H9 (cell line): ENCODE data around the gene CCDC102A. TPM values are rescaled to one million over a fixed set of nuclear protein-coding genes. Genes with fewer than 3 reads are reported as not detected.

Experiments used
- DNase-seq: peaks from one replicate; pipeline ENCODE4 v3.0.0-alpha.2; 2017
- H2AFZ ChIP-seq: one replicate; pipeline ENCODE4 v1.6.1; 2013; ENCODE audit warnings: mild to moderate bottlenecking, low read length, control low read depth, moderate library complexity
- H2AK5ac ChIP-seq: 2 replicates; pipeline ENCODE4 v1.6.1; 2013; ENCODE audit warnings: low read length, control low read depth, mixed read lengths; ENCODE audit not compliant: insufficient read length
- H2BK120ac ChIP-seq: one replicate; pipeline ENCODE4 v1.6.1; 2013; ENCODE audit warnings: low read depth, mild to moderate bottlenecking, low read length, control low read depth, inconsistent platforms; ENCODE audit not compliant: poor library complexity, severe bottlenecking
- H2BK12ac ChIP-seq: 2 replicates; pipeline ENCODE4 v1.6.1; 2013; ENCODE audit warnings: low read length, control low read depth, mixed read lengths, low read depth; ENCODE audit not compliant: insufficient read length
- H2BK15ac ChIP-seq: 2 replicates; pipeline ENCODE4 v1.6.1; 2013; ENCODE audit warnings: low read depth, low read length, control low read depth
- H2BK20ac ChIP-seq: one replicate; pipeline ENCODE4 v1.6.1; 2013; ENCODE audit warnings: low read depth, mild to moderate bottlenecking, low read length, control low read depth, inconsistent platforms; ENCODE audit not compliant: poor library complexity, severe bottlenecking
- H2BK5ac ChIP-seq: 2 replicates; pipeline ENCODE4 v1.6.1; 2013; ENCODE audit warnings: low read length, control low read depth, mixed read lengths; ENCODE audit not compliant: insufficient read length
- H3K14ac ChIP-seq: 2 replicates; pipeline ENCODE4 v1.6.1; 2013; ENCODE audit warnings: low read length, control low read depth; ENCODE audit not compliant: insufficient read depth
- H3K18ac ChIP-seq: 2 replicates; pipeline ENCODE4 v1.6.1; 2013; ENCODE audit warnings: low read depth, mild to moderate bottlenecking, mixed read lengths, low read length, control low read depth; ENCODE audit not compliant: insufficient read length
- H3K23ac ChIP-seq: 2 replicates; pipeline ENCODE4 v1.6.1; 2013; ENCODE audit warnings: low read length, control low read depth, mixed read lengths, low read depth; ENCODE audit not compliant: insufficient read length
- H3K23me2 ChIP-seq: 2 replicates; pipeline ENCODE4 v1.6.1; 2013; ENCODE audit warnings: low read depth, mild to moderate bottlenecking, mixed read lengths, low read length, control low read depth; ENCODE audit not compliant: insufficient read length, poor library complexity, severe bottlenecking
- H3K27ac ChIP-seq: 2 replicates; pipeline ENCODE4 v1.5.1; 2013; ENCODE audit warnings: low read length, control low read depth, mixed read lengths, low read depth; ENCODE audit not compliant: insufficient read length
- H3K27me3 ChIP-seq: 2 replicates; pipeline ENCODE4 v1.6.1; 2013; ENCODE audit warnings: low read length, control low read depth, inconsistent platforms; ENCODE audit not compliant: insufficient read depth
- H3K4ac ChIP-seq: 2 replicates; pipeline ENCODE4 v1.6.1; 2013; ENCODE audit warnings: low read depth, mild to moderate bottlenecking, control low read depth, inconsistent platforms, low read length, moderate library complexity
- H3K4me1 ChIP-seq: 2 replicates; pipeline ENCODE4 v1.6.1; 2013; ENCODE audit warnings: low read length, control low read depth, inconsistent platforms; ENCODE audit not compliant: insufficient read depth
- H3K4me2 ChIP-seq: 2 replicates; pipeline ENCODE4 v1.6.1; 2013; ENCODE audit warnings: low read length, control low read depth, mixed read lengths; ENCODE audit not compliant: insufficient read length, insufficient read depth
- H3K56ac ChIP-seq: 2 replicates; pipeline ENCODE4 v1.6.1; 2013; ENCODE audit warnings: low read depth, mild to moderate bottlenecking, mixed read lengths, low read length, control low read depth; ENCODE audit not compliant: insufficient read length
- H3K79me1 ChIP-seq: 2 replicates; pipeline ENCODE4 v1.6.1; 2013; ENCODE audit warnings: low read depth, mild to moderate bottlenecking, moderate library complexity, low read length, control low read depth, inconsistent platforms; ENCODE audit not compliant: insufficient read depth, poor library complexity, severe bottlenecking
- H3K79me2 ChIP-seq: 2 replicates; pipeline ENCODE4 v1.6.1; 2013; ENCODE audit warnings: low read length, control low read depth, inconsistent platforms; ENCODE audit not compliant: insufficient read depth
- H3K9ac ChIP-seq: 2 replicates; pipeline ENCODE4 v1.6.1; 2013; ENCODE audit warnings: low read length, control low read depth, mixed read lengths; ENCODE audit not compliant: insufficient read length; ENCODE audit errors: extremely low read depth
- H3K9me3 ChIP-seq: one replicate; pipeline ENCODE4 v1.6.1; 2013; ENCODE audit warnings: low read depth, low read length, inconsistent platforms; ENCODE audit not compliant: control insufficient read depth
- H3T11ph ChIP-seq: one replicate; pipeline ENCODE4 v1.6.1; 2013; ENCODE audit warnings: mild to moderate bottlenecking, low read length, control low read depth, inconsistent platforms
- H4K20me1 ChIP-seq: one replicate; pipeline ENCODE4 v1.6.1; 2013; ENCODE audit not compliant: control insufficient read depth, insufficient read length, insufficient read depth
- H4K5ac ChIP-seq: 2 replicates; pipeline ENCODE4 v1.6.1; 2013; ENCODE audit warnings: low read depth, mild to moderate bottlenecking, mixed read lengths, low read length, control low read depth; ENCODE audit not compliant: insufficient read length
- H4K8ac ChIP-seq: replicated peaks from 2 replicates; pipeline ENCODE4 v1.6.1; 2013; ENCODE audit warnings: low read length, control low read depth, mixed read lengths, low read depth; ENCODE audit not compliant: insufficient read length
- H4K91ac ChIP-seq: 2 replicates; pipeline ENCODE4 v1.6.1; 2013; ENCODE audit warnings: low read depth, mild to moderate bottlenecking, moderate library complexity, mixed read lengths, low read length, control low read depth; ENCODE audit not compliant: insufficient read length
- H3K27ac Mint-ChIP-seq, 3 experiments: 2 replicates in 2 of 3; 3 replicates in 1 of 3; pipeline ENCODE4 v1.8.0; 2020 to 2021; ENCODE audit warnings: mixed read lengths in 3 of 3, mild to moderate bottlenecking in 1 of 3, moderate library complexity in 1 of 3
- H3K27me3 Mint-ChIP-seq: 2 replicates; pipeline ENCODE4 v1.8.0; 2021; ENCODE audit warnings: low read depth, mild to moderate bottlenecking, moderate library complexity, mixed read lengths
- H3K36me3 Mint-ChIP-seq, 3 experiments: 2 replicates in 2 of 3; 3 replicates in 1 of 3; pipeline ENCODE4 v1.8.0; 2020 to 2021; ENCODE audit warnings: low read depth in 3 of 3, mixed read lengths in 3 of 3; ENCODE audit not compliant: insufficient read depth in 1 of 3
- H3K4me1 Mint-ChIP-seq, 2 experiments: 2 replicates each; pipeline ENCODE4 v1.8.0; 2020; ENCODE audit warnings: mixed read lengths in 2 of 2
- H3K4me3 Mint-ChIP-seq, 2 experiments: 2 replicates in 1 of 2; 3 replicates in 1 of 2; pipeline ENCODE4 v1.8.0; 2020 to 2021; ENCODE audit warnings: mild to moderate bottlenecking in 2 of 2, mixed read lengths in 2 of 2, moderate library complexity in 1 of 2
- H3K9me3 Mint-ChIP-seq, 2 experiments: 2 replicates in 1 of 2; 3 replicates in 1 of 2; pipeline ENCODE4 v1.8.0; 2020; ENCODE audit warnings: mild to moderate bottlenecking in 2 of 2, mixed read lengths in 2 of 2, moderate library complexity in 1 of 2
- CTCF ChIP-seq: fragments of 200-600 bp; sonication (generic); conservative IDR thresholded peaks from 3 replicates; pipeline ENCODE4 v1.8.0; 2021; ENCODE audit warnings: antibody characterized with exemption, mild to moderate bottlenecking
- WGBS: extraction: QIAGEN DNeasy Blood & Tissue Kit; methylation state at CpG from one replicate; pipeline ENCODE4 v1.1.7; 2013; ENCODE audit warnings: missing lambda C conversion rate, low lambda C conversion rate, mixed read lengths; ENCODE audit not compliant: insufficient read length; ENCODE audit errors: extremely low coverage; 5-methylcytosine and 5-hydroxymethylcytosine counted together
- total RNA-seq: library from RNA; stranded (reverse); gene quantifications from 2 replicates; pipeline ENCODE4 v1.2.1, GENCODE V29; 2021

CCDC102A gene
- total RNA-seq, 1 experiment from 2014 or later, result 8.2 TPM

GRCh38 chr16:57576429-57576870 lies 40.1 kb upstream of the CCDC102A start:
- H3K79me2 ChIP-seq, result no peaks in the 10 kb centered on the region
- WGBS, result no CpG with 5 or more reads among the region's 16 CpGs
- Mint-ChIP-seq H3K27ac (no peak overlapping the region), H3K9me3 (peaks cover 0 to 3% of the 10 kb centered on the region in 2 experiments; a peak in 1 of 5 replicates), H3K4me3 (no peak overlapping the region), H3K27me3 (peaks cover 28% of the 10 kb centered on the region), H3K36me3 (peaks cover 0 to 2% (median 0%) of the 10 kb centered on the region in 3 experiments; a peak in 2 of 7 replicates), H3K4me1 (peaks cover 0 to 2% of the 10 kb centered on the region in 2 experiments; a peak in 2 of 4 replicates)
- no peaks in the 10 kb centered on the region for H3K9me3 ChIP-seq
- H3K4me1 ChIP-seq, result no peaks in the 10 kb centered on the region
- no peak overlapping the region for H3K18ac ChIP-seq
- H3K14ac ChIP-seq, result no peak overlapping the region
- no peak overlapping the region for H3K4ac ChIP-seq
- no peak overlapping the region for H2BK20ac ChIP-seq
- no peak overlapping the region for H3K56ac ChIP-seq
- H4K20me1 ChIP-seq, result no peaks in the 10 kb centered on the region
- H3K23ac ChIP-seq, result no peak overlapping the region
- no peak overlapping the region for H4K5ac ChIP-seq
- peak; percentile 82 for DNase-seq
- no peak overlapping the region for H2BK15ac ChIP-seq
- H3K23me2 ChIP-seq, result no peaks in the 10 kb centered on the region
- H2AFZ ChIP-seq, result no peak overlapping the region
- H2BK12ac ChIP-seq, result no peak overlapping the region
- no peaks in the 10 kb centered on the region for H3K79me1 ChIP-seq
- no peak overlapping the region for H3K9ac ChIP-seq
- TF ChIP-seq CTCF, result peak; percentile 93
- no peak overlapping the region for H4K91ac ChIP-seq
- H3K4me2 ChIP-seq, result no peak overlapping the region
- no peak overlapping the region for H2BK120ac ChIP-seq
- no peak overlapping the region for H3K27ac ChIP-seq
- no peak overlapping the region for H2AK5ac ChIP-seq
- no peaks in the 10 kb centered on the region for H3K27me3 ChIP-seq
- no peak overlapping the region for H3T11ph ChIP-seq
- no peak overlapping the region for H4K8ac ChIP-seq
- no peak overlapping the region for H2BK5ac ChIP-seq
